HG03066 (cell line): ENCODE results near the gene PPP1R1A.

Experiments
- ATAC-seq: cut with Tn5 transposase; IDR thresholded peaks from one replicate; pipeline ENCODE4 v1.9.1; 2021; ENCODE audit warnings: low read depth; ENCODE audit not compliant: unreplicated experiment

The PPP1R1A gene

DNA sequence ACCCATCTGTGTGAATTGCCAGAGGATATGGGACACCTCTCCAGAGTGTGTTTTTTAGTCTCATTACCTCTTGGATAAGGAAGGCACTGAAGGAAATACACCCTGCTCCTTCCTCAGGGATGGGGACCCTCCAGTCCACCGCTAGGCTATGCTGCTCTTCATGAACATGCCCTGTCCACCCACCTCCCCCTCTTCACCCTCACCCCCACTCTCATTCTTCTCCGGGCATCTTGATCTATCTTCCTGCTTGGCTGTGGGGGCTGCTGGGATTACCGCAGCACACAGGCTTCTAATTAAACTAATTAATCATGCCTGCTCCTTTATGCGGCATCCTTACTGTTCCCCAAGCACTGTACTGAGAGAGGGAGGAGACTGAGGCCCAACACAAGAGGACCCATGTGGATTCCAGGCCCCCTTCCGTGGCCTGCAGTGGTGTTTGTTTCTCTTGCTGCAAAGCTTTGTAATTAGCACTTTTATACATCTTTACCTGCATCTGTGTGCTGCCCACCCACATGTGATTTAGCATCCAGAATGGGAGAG is 46.6 kb downstream of the PPP1R1A start:
- no peak for ATAC-seq

GRCh38 chr12:54538136-54538700 is 50.2 kb downstream of the PPP1R1A start:
- no peak for ATAC-seq

DNA sequence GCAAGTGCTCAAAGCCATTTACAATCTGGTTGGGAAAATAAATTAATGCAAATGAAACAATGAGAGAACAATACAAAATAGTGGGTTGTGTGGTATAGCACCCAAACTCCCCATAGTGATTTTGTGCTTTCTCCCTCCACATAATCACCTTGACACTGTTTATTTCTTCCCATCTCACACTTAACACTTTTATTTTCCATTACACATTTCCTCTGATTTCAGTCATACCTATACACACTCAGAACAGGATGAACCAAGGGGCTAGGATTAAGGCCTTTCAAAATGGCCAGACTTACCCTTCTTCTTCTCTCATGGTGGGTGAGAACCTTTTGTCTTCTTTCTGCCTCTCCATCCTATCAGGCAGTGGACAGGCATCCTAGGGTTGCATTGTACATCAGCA is 53.0 kb downstream of the PPP1R1A start:
- no peak for ATAC-seq

DNA sequence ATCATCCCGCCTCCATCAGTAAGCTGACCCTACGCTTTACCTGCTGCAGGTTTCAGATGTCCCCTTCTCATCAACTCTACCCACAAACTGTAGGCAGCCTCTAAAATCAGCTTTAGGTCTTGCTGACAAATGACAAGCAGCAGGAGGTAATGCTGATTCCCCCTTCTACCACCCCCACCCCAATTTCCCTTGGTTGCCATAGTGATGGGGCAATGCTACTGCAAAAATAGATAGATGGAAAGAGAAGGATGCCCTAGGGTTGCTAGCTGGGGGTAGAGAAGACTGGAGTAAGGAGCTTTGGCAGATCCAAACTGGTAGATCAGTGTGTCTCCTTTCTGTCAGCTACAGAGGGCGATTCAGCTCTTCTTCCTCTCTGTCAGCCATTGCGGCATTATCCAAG is 58.9 kb downstream of the PPP1R1A start:
- no peak for ATAC-seq
